ENCODE data around the gene CDH2. TPM values are rescaled to one million over a fixed set of nuclear protein-coding genes. Genes with fewer than 3 reads are reported as not detected.

Gene CDH2
- total RNA-seq, 1 donor from 2014 or later = 1.8 TPM

DNA sequence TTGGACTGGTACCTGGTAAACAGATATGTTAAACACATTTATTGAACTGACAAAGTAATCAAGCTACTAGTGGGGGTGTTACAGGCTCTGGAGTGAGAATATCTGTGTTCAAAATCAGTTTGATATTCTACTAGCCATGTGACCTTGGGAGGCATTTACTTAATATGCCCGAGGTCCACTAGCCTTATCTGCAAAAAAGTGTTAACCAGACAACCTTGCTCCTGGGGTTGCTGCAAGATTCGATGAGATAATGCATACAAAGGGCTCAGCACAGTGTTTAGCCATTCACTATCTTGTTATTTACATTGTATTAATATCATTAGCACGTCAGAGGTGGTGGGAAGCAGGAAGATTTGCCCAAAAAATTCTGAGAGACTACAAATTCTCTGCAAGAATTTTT, 103.3 kb downstream of the CDH2 start:
- no peak for DNase-seq
- Histone ChIP-seq H3K27me3 (no peaks in the 10 kb centered on the region), H3K4me1 (no peaks in the 10 kb centered on the region), H3K36me3 (no peaks in the 10 kb centered on the region), H3K27ac (no peak overlapping the region), H3K9me3 (no peaks in the 10 kb centered on the region), H3K4me3 (no peak overlapping the region)
- intact Hi-C loops (cut with DNase I) = no loop called here
- TF ChIP-seq, protein P1, sequence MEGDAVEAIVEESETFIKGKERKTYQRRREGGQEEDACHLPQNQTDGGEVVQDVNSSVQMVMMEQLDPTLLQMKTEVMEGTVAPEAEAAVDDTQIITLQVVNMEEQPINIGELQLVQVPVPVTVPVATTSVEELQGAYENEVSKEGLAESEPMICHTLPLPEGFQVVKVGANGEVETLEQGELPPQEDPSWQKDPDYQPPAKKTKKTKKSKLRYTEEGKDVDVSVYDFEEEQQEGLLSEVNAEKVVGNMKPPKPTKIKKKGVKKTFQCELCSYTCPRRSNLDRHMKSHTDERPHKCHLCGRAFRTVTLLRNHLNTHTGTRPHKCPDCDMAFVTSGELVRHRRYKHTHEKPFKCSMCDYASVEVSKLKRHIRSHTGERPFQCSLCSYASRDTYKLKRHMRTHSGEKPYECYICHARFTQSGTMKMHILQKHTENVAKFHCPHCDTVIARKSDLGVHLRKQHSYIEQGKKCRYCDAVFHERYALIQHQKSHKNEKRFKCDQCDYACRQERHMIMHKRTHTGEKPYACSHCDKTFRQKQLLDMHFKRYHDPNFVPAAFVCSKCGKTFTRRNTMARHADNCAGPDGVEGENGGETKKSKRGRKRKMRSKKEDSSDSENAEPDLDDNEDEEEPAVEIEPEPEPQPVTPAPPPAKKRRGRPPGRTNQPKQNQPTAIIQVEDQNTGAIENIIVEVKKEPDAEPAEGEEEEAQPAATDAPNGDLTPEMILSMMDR (IDR thresholded peaks at IDR 0.05) = no peak
- no peak for ATAC-seq

DNA sequence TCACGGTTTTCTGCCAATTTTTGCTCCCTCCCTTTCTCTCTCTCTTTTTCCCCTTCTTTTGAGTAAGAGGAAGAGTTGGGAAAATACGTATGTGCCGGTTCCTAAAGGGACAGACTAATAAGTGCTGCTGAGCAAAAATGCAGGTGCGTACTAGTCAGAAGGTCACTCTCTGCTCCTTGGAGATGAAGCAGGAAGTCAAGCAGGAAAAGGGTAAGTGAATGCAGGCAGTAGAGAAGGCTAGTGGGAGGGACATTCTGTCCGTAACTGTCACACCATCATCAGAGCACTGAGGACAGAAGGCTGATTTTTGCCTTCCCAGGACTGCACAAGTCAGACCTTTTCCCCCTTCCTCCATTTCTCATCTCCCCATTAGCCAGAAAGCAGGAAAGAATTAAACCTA, 105.7 kb downstream of the CDH2 start:
- H3K36me3 ChIP-seq = no peaks in the 10 kb centered on the region
- H3K27me3 ChIP-seq = no peaks in the 10 kb centered on the region
- no peak overlapping the region for H3K27ac ChIP-seq
- ATAC-seq = no peak
- intact Hi-C loops (cut with DNase I) = no loop called here
- TF ChIP-seq, protein P1 (IDR thresholded peaks at IDR 0.05) = no peak
- H3K4me1 ChIP-seq = no peaks in the 10 kb centered on the region
- no peak for DNase-seq
- H3K4me3 ChIP-seq = no peak overlapping the region
- H3K9me3 ChIP-seq = no peaks in the 10 kb centered on the region

DNA sequence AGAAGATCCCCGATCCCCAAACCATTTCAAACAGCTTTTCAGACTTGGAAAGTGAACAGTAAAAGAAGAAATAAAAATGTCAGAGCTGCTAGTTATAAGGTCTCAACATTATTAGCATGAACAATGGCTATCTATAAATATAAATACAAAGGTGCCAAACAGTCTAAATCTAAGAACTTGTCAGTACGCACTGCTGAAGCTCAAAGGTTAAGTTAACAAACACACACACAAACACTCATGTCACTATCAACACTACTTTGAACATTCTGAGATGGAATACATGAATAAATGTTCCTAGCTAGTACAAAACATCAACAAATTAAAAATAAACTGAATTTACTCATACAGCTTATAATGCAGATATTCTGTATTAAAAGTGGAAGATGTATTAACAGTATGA, 108.7 kb downstream of the CDH2 start:
- H3K4me1 ChIP-seq = no peaks in the 10 kb centered on the region
- intact Hi-C loops (cut with DNase I) = no loop called here
- H3K27ac ChIP-seq = no peak overlapping the region
- no peak overlapping the region for H3K4me3 ChIP-seq
- no peaks in the 10 kb centered on the region for H3K36me3 ChIP-seq
- DNase-seq (no peak), ATAC-seq (no peak)
- no peaks in the 10 kb centered on the region for H3K27me3 ChIP-seq
- TF ChIP-seq, protein P1 (IDR thresholded peaks at IDR 0.05) = no peak
- H3K9me3 ChIP-seq = no peaks in the 10 kb centered on the region

DNA sequence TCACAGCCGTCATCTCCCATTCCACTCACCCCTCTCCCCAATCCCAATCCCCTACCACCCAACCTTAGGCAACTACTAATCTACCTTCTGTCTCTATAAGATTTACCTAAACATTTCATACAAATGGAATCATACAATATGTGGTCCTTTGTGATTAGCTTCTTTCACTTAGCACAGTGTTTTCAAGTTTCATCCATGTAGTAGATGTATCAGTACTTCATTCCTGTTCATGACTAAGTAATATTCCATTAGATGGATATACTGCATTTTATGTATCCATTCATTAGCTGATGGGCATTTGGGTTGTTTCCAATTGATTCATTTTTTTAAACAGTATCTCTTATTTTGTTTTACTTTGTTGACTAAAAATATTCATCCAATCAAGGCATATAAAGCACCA, 109.6 kb downstream of the CDH2 start:
- H3K36me3 ChIP-seq = no peaks in the 10 kb centered on the region
- DNase-seq (no peak), ATAC-seq (no peak)
- H3K9me3 ChIP-seq = no peaks in the 10 kb centered on the region
- intact Hi-C loops (cut with DNase I) = no loop called here
- H3K27ac ChIP-seq = no peak overlapping the region
- no peaks in the 10 kb centered on the region for H3K4me1 ChIP-seq
- H3K4me3 ChIP-seq = no peak overlapping the region
- H3K27me3 ChIP-seq = no peaks in the 10 kb centered on the region
- TF ChIP-seq, protein P1 (IDR thresholded peaks at IDR 0.05) = no peak

DNA sequence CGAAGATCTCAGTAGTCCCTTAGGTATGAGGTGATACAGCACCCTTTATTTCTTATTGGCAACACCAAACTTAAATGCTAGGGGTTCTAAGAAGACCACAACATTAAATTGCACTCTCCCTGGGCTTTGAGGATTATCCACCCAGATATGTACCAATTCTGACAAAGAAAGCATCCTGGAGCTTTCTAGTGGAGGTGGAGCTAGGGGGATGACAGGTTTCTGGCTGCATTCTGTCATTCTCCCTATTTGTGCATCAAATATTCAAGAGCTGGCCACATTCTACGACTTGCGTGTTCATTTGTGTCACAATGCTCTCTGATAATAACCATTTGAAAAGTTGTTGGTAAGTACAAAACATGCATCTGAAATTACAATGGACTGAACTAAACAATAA, 111.1 kb downstream of the CDH2 start:
- intact Hi-C loops (cut with DNase I) = no loop called here
- Histone ChIP-seq H3K27me3 (no peaks in the 10 kb centered on the region), H3K4me1 (no peaks in the 10 kb centered on the region), H3K9me3 (no peaks in the 10 kb centered on the region), H3K27ac (no peak overlapping the region), H3K36me3 (no peaks in the 10 kb centered on the region), H3K4me3 (no peak overlapping the region)
- DNase-seq (no peak), ATAC-seq (no peak)
- TF ChIP-seq, protein P1 (IDR thresholded peaks at IDR 0.05) = no peak

All from upper lobe of right lung (tissue), 1 donor.